ENCODE measurements around the gene ADCY1.
"Not testable (repeated sequence)": the region's sequence is repeated elsewhere in the genome, so short reads cannot be mapped to it uniquely, and the experiment has no call there.

ADCY1 gene

GRCh38 chr7:45712872-45713668, 138.9 kb downstream of the ADCY1 start:
- no peak for DNase-seq (ENCODE audit: low spot score)

GRCh38 chr7:45713669-45714520, 139.7 kb downstream of the ADCY1 start:
- no peak for DNase-seq (ENCODE audit: low spot score)

GRCh38 chr7:45714521-45714820, 140.3 kb downstream of the ADCY1 start:
- DNase-seq (ENCODE audit: low spot score), result no peak

GRCh38 chr7:45715471-45716352, 141.5 kb downstream of the ADCY1 start:
- no peak for DNase-seq (ENCODE audit: low spot score)

- no peak for DNase-seq (ENCODE audit: low spot score)
These were observed 142.4 kb downstream of the ADCY1 start for GRCh38 chr7:45716380-45717203.

GRCh38 chr7:45717537-45718235, 143.5 kb downstream of the ADCY1 start:
- DNase-seq (ENCODE audit: low spot score), result no peak

- DNase-seq (ENCODE audit: low spot score), result no peak
These were observed 144.5 kb downstream of the ADCY1 start for GRCh38 chr7:45718464-45719330.

GRCh38 chr7:45720989-45721388, 146.8 kb downstream of the ADCY1 start:
- DNase-seq (ENCODE audit: low spot score), result no peak

GRCh38 chr7:45721686-45722598, 147.8 kb downstream of the ADCY1 start:
- DNase-seq (ENCODE audit: low spot score), result no peak

GRCh38 chr7:45725231-45725630, 151.1 kb downstream of the ADCY1 start:
- DNase-seq (ENCODE audit: low spot score), result not testable (repeated sequence)

GRCh38 chr7:45726883-45727282, 152.7 kb downstream of the ADCY1 start:
- DNase-seq (ENCODE audit: low spot score), result no peak

GRCh38 chr7:45731692-45732443, 157.7 kb downstream of the ADCY1 start:
- not testable (repeated sequence) for DNase-seq (ENCODE audit: low spot score)

- DNase-seq (ENCODE audit: low spot score), result not testable (repeated sequence)
These were observed 164.8 kb downstream of the ADCY1 start for GRCh38 chr7:45738920-45739319.

GRCh38 chr7:45740573-45740972, 166.4 kb downstream of the ADCY1 start:
- not testable (repeated sequence) for DNase-seq (ENCODE audit: low spot score)

GRCh38 chr7:45748976-45749375, 174.8 kb downstream of the ADCY1 start:
- DNase-seq (ENCODE audit: low spot score), result not testable (repeated sequence)

GRCh38 chr7:45751352-45751751, 177.2 kb downstream of the ADCY1 start:
- DNase-seq (ENCODE audit: low spot score), result not testable (repeated sequence)

- DNase-seq (ENCODE audit: low spot score), result not testable (repeated sequence)
These were observed 182.2 kb downstream of the ADCY1 start for GRCh38 chr7:45756333-45756732.

GRCh38 chr7:45756757-45757156, 182.6 kb downstream of the ADCY1 start:
- DNase-seq (ENCODE audit: low spot score), result not testable (repeated sequence)
